Adrenal gland (tissue), 12 donors: ENCODE results near the gene CAMTA1. TPM values are rescaled to one million over a fixed set of nuclear protein-coding genes. Genes with fewer than 3 reads are reported as not detected.

Experiments used
- DNase-seq, 7 donors: peaks; one replicate each; pipeline ENCODE4 v3.0.0-alpha.2; 2019 to 2020
- H3K27ac ChIP-seq, 5 donors: fragments of 200-600 bp; sonication (generic) in 4 of 5; 1 replicate in 3 of 5; 2 replicates in 2 of 5; pipeline versions ENCODE4 v1.5.1 to v1.8.0; 2016 to 2020; ENCODE audit warnings: mild to moderate bottlenecking in 1 of 5
- H3K27me3 ChIP-seq: fragments of 200-600 bp; 2 replicates; pipeline ENCODE4 v1.8.0; 2021
- H3K36me3 ChIP-seq, 2 donors: fragments of 200-600 bp; replicated peaks in 1 of 2; 1 replicate in 1 of 2; 2 replicates in 1 of 2; pipeline versions ENCODE4 v1.5.1 to v1.8.0; 2018 to 2022
- H3K4me1 ChIP-seq, 2 donors: fragments of 200-600 bp; replicated peaks in 1 of 2; 1 replicate in 1 of 2; 2 replicates in 1 of 2; pipeline versions ENCODE4 v1.5.1 to v1.8.0; 2018 to 2021
- H3K4me3 ChIP-seq, 4 donors: fragments of 200-600 bp; sonication (generic) in 3 of 4; one replicate each; pipeline ENCODE4 v1.5.1; 2016 to 2018
- H3K9me3 ChIP-seq, 3 donors: fragments of 200-600 bp; sonication (generic) in 1 of 3; replicated peaks in 1 of 3; 1 replicate in 2 of 3; 2 replicates in 1 of 3; pipeline versions ENCODE4 v1.5.1 to v1.8.0; 2016 to 2021
- CTCF ChIP-seq, 6 experiments: fragments of 450-650 bp in 4 of 6; fragments of 200-600 bp in 2 of 6; sonication (generic) in 1 of 6; IDR thresholded peaks; 1 replicate in 5 of 6; 2 replicates in 1 of 6; pipeline versions ENCODE4 v1.5.1 to v1.8.0; 2016 to 2021; ENCODE audit warnings: antibody characterized with exemption in 6 of 6, mild to moderate bottlenecking in 2 of 6, moderate library complexity in 1 of 6
- POLR2A ChIP-seq, 2 donors: fragments of 450-650 bp; IDR thresholded peaks; one replicate each; pipeline ENCODE4 v1.6.1; 2017; ENCODE audit warnings: antibody characterized with exemption in 2 of 2, mild to moderate bottlenecking in 2 of 2, moderate library complexity in 1 of 2
- WGBS, 4 donors: extraction: QIAGEN DNeasy Blood & Tissue Kit in 2 of 4; methylation state at CpG; one replicate each; pipeline versions ENCODE4 v1.1.5 to v1.1.7; 2013 to 2017; 5-methylcytosine and 5-hydroxymethylcytosine counted together
- intact Hi-C, 2 donors: fragments of 100-400 bp; cut with DNase I; formaldehyde crosslinking; loops; one replicate each; pipeline versions ENCODE4 v1.14.1 to v1.15.0; 2022 to 2023
- polyA plus RNA-seq, 3 donors: library from polyadenylated mRNA; stranded (reverse); fragments of 200-250 nt in 2 of 3; fragments of 350-450 nt in 1 of 3; fragmentation: Illumina TruSeq in 1 of 3; extraction: RNeasy Lipid Tissue Mini Kit (QIAGEN cat#74804) in 1 of 3; gene quantifications; one replicate each; pipeline ENCODE4 v1.2.3, GENCODE V29; 2013 to 2014
- total RNA-seq, 9 donors: library from RNA; depleted of rRNA in 4 of 9; stranded (reverse); fragments of >200 nt in 4 of 9; fragments of 120-200 nt in 1 of 9; fragmentation: NEBNext Ultra II Directional in 1 of 9; extraction: Animal tissue kit (Norgen Biotek cat#: 25700) in 1 of 9; gene quantifications; one replicate each; pipeline versions ENCODE4 v1.1.0 to v1.2.4, GENCODE V29; 2013 to 2023
- donor health status: healthy with polysubstance abuse.
- donor health status: Bipolar disorder and iron deficiency.
- donor health status: DM: yes; HTN: yes; CAD: no.
- donor health status: DM: no; HTN: no; CAD: no.
- donor health status: DM: no; HTN: no; CAD: no.
- donor health status: DM: yes; HTN: yes; CAD: no.

CAMTA1 gene
- total and polyA plus RNA-seq, 12 donors, result 62.9 to 141 (median 96.9) TPM

GRCh38 chr1:6747674-6748073 is 37.6 kb upstream of the CAMTA1 start:
- no peaks in the 10 kb centered on the region for H3K36me3 ChIP-seq
- intact Hi-C loops, result no loop called here
- WGBS, 4 donors, result 92 to 99% (median 94%) methylated on average over 2 of the region's 2 CpGs
- H3K4me3 ChIP-seq, result no peak overlapping the region
- H3K27ac ChIP-seq, result no peak overlapping the region
- TF ChIP-seq CTCF (IDR thresholded peaks at IDR 0.05) (no peak), POLR2A (IDR thresholded peaks at IDR 0.05) (no peak)
- H3K27me3 ChIP-seq, result no peaks in the 10 kb centered on the region
- H3K9me3 ChIP-seq, result no peaks in the 10 kb centered on the region
- H3K4me1 ChIP-seq, result peaks cover 3 to 12% of the 10 kb centered on the region in 2 donors
- no peak for DNase-seq

- WGBS, 4 donors, result 66 to 77% (median 75%) methylated on average over 4 of the region's 4 CpGs
- DNase-seq, result no peak
- TF ChIP-seq POLR2A (IDR thresholded peaks at IDR 0.05) (no peak), CTCF (IDR thresholded peaks at IDR 0.05) (no peak)
- no peaks in the 10 kb centered on the region for H3K36me3 ChIP-seq
- no peaks in the 10 kb centered on the region for H3K4me1 ChIP-seq
- no peak overlapping the region for H3K27ac ChIP-seq
- H3K27me3 ChIP-seq, result no peaks in the 10 kb centered on the region
- intact Hi-C loops, result no loop called here
- H3K4me3 ChIP-seq, result no peak overlapping the region
- H3K9me3 ChIP-seq, result no peaks in the 10 kb centered on the region
Measured at GRCh38 chr1:6750490-6750889, 34.8 kb upstream of the CAMTA1 start.

GRCh38 chr1:6753320-6754140 is 31.7 kb upstream of the CAMTA1 start:
- Histone ChIP-seq H3K9me3 (no peaks in the 10 kb centered on the region), H3K4me3 (no peak overlapping the region), H3K27ac (no peak overlapping the region), H3K27me3 (no peaks in the 10 kb centered on the region), H3K36me3 (no peaks in the 10 kb centered on the region), H3K4me1 (no peaks in the 10 kb centered on the region)
- TF ChIP-seq POLR2A (IDR thresholded peaks at IDR 0.05), result no peak
- TF ChIP-seq CTCF (IDR thresholded peaks at IDR 0.05), result no peak
- DNase-seq, result no peak
- intact Hi-C loops, result no loop called here
- WGBS, 4 donors, result 78 to 89% (median 79%) methylated on average over 10 of the region's 10 CpGs

- no peak overlapping the region for H3K27ac ChIP-seq
- DNase-seq, result no peak
- 58 to 87% (median 67%) methylated on average over 1 of the region's 1 CpG for WGBS, 4 donors
- intact Hi-C loops, result no loop called here
- no peaks in the 10 kb centered on the region for H3K4me1 ChIP-seq
- no peak for TF ChIP-seq POLR2A (IDR thresholded peaks at IDR 0.05)
- no peak for TF ChIP-seq CTCF (IDR thresholded peaks at IDR 0.05)
- H3K36me3 ChIP-seq, result no peaks in the 10 kb centered on the region
- no peaks in the 10 kb centered on the region for H3K27me3 ChIP-seq
- no peaks in the 10 kb centered on the region for H3K9me3 ChIP-seq
- H3K4me3 ChIP-seq, result no peak overlapping the region
Measured at GRCh38 chr1:6756457-6756856, 28.8 kb upstream of the CAMTA1 start.
